GM21528 (cell line): ENCODE results near the gene NFRKB.

Experiments used
- ATAC-seq: cut with Tn5 transposase; IDR thresholded peaks from one replicate; pipeline ENCODE4 v1.9.1; 2021; ENCODE audit warnings: mild to moderate bottlenecking, moderate library complexity; ENCODE audit not compliant: unreplicated experiment, low FRiP score

Gene NFRKB

GRCh38 chr11:129895126-129896041 lies at the start of gene NFRKB:
Gene NFRKB (minus strand): TSS chr11:129895578. CDS start chr11:129892849, 2,729 bp downstream.
- ATAC-seq = peak; percentile 98

GRCh38 chr11:129944696-129945095 lies 49.3 kb upstream of the NFRKB start:
- ATAC-seq = no peak

- no peak for ATAC-seq
These were observed 47.7 kb upstream of the NFRKB start for GRCh38 chr11:129943036-129943435.

- ATAC-seq = no peak
These were observed 44.1 kb upstream of the NFRKB start for GRCh38 chr11:129939510-129939909.

- no peak for ATAC-seq
These were observed 43.4 kb upstream of the NFRKB start for GRCh38 chr11:129938764-129939163.

GRCh38 chr11:129937592-129938238 lies 42.3 kb upstream of the NFRKB start:
- ATAC-seq = no peak

- no peak for ATAC-seq
These were observed 40.3 kb upstream of the NFRKB start for GRCh38 chr11:129935723-129936122.

- no peak for ATAC-seq
These were observed 38.5 kb upstream of the NFRKB start for GRCh38 chr11:129933891-129934290.

- no peak for ATAC-seq
These were observed 37.9 kb upstream of the NFRKB start for GRCh38 chr11:129933262-129933661.

GRCh38 chr11:129932381-129933067 lies 37.1 kb upstream of the NFRKB start:
- no peak for ATAC-seq

GRCh38 chr11:129930743-129931142 lies 35.4 kb upstream of the NFRKB start:
- no peak for ATAC-seq

- ATAC-seq = no peak
These were observed 34.9 kb upstream of the NFRKB start for GRCh38 chr11:129930296-129930695.

- ATAC-seq = no peak
These were observed 34.3 kb upstream of the NFRKB start for GRCh38 chr11:129929721-129930120.

GRCh38 chr11:129928923-129929692 lies 33.7 kb upstream of the NFRKB start:
- ATAC-seq = no peak

- ATAC-seq = no peak
These were observed 27.3 kb upstream of the NFRKB start for GRCh38 chr11:129922674-129923073.

GRCh38 chr11:129918361-129918760 lies 23.0 kb upstream of the NFRKB start:
- no peak for ATAC-seq

GRCh38 chr11:129917231-129917630 lies 21.9 kb upstream of the NFRKB start:
- no peak for ATAC-seq

- no peak for ATAC-seq
These were observed 15.9 kb upstream of the NFRKB start for GRCh38 chr11:129911298-129911697.

- ATAC-seq = no peak
These were observed 15.0 kb upstream of the NFRKB start for GRCh38 chr11:129910360-129910759.

- ATAC-seq = no peak
These were observed 10.0 kb upstream of the NFRKB start for GRCh38 chr11:129905402-129905801.
